C4-2B (cell line): ENCODE measurements around the gene CCDC141.

ENCODE experiments used
- ZFX ChIP-seq: fragments of 450-650 bp; IDR thresholded peaks from 2 replicates; pipeline ENCODE4 v1.6.1; 2017
- TF ChIP-seq, protein P1 (sequence below): fragments of 450-650 bp; conservative IDR thresholded peaks from 2 replicates; pipeline ENCODE4 v1.5.1; 2017; ENCODE audit warnings: mild to moderate bottlenecking

DNA sequence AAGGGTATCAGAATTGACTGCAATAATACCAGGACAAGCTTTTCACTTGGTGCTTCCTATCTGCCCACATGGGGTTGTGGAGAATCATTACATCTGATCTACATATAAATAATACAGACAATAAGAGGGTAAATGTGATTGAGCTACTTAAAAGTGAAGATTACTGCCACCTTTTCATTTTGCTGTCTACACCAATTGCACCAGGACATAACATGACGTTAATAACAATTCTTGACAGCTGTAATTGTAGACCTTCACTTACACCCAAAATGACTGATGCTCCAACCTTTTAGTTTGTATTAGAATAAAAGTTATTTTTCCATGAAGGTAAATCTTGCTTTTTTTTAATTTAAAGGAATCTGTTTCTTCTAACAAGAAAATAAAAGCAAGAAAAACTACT lies 206.2 kb downstream of the CCDC141 start:
- TF ChIP-seq, protein P1, sequence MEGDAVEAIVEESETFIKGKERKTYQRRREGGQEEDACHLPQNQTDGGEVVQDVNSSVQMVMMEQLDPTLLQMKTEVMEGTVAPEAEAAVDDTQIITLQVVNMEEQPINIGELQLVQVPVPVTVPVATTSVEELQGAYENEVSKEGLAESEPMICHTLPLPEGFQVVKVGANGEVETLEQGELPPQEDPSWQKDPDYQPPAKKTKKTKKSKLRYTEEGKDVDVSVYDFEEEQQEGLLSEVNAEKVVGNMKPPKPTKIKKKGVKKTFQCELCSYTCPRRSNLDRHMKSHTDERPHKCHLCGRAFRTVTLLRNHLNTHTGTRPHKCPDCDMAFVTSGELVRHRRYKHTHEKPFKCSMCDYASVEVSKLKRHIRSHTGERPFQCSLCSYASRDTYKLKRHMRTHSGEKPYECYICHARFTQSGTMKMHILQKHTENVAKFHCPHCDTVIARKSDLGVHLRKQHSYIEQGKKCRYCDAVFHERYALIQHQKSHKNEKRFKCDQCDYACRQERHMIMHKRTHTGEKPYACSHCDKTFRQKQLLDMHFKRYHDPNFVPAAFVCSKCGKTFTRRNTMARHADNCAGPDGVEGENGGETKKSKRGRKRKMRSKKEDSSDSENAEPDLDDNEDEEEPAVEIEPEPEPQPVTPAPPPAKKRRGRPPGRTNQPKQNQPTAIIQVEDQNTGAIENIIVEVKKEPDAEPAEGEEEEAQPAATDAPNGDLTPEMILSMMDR = no peak
- no peak for TF ChIP-seq ZFX
